ENCODE results near the gene SELP.

- TF ChIP-seq CTCF (IDR thresholded peaks at IDR 0.05; ENCODE audit: insufficient read depth, low read depth, low read length) (no peak), EZH2 (IDR thresholded peaks at IDR 0.05; ENCODE audit: insufficient read depth, low read length) (no peak)
Observed at GRCh38 chr1:169615803-169616202, 14.1 kb downstream of the SELP start.

Data from astrocyte (in vitro differentiated cells and primary cell).